Calu3 (cell line): ENCODE measurements around the gene FAM193A. TPM values are rescaled to one million over a fixed set of nuclear protein-coding genes. Genes with fewer than 3 reads are reported as not detected.

Experiments
- BruUV-seq: library from RNA; stranded (reverse); fragments of 400-500 nt; replicated peaks from 2 replicates; lab custom pipeline; 2021; lab: Mats Ljungman, UMichigan
- CTCF ChIA-PET: fragments of 300-600 bp; sonication (Branson Sonifier 250); formaldehyde crosslinking; loops from one replicate; lab custom pipeline; 2022; ENCODE audit warnings: antibody characterized with exemption; lab: Charles Lee
- DNase-seq: peaks from one replicate; pipeline ENCODE4 v3.0.0; 2022
- H3K27ac Mint-ChIP-seq: one replicate; pipeline ENCODE4 v1.8.0; 2022; ENCODE audit warnings: mixed read lengths; ENCODE audit not compliant: unreplicated experiment
- H3K27me3 Mint-ChIP-seq: one replicate; pipeline ENCODE4 v1.8.0; 2022; ENCODE audit warnings: mixed read lengths; ENCODE audit not compliant: unreplicated experiment
- H3K36me3 Mint-ChIP-seq: one replicate; pipeline ENCODE4 v1.8.0; 2022; ENCODE audit warnings: mild to moderate bottlenecking, moderate library complexity, mixed read lengths; ENCODE audit not compliant: insufficient read depth, unreplicated experiment
- H3K4me1 Mint-ChIP-seq: one replicate; pipeline ENCODE4 v1.8.0; 2022; ENCODE audit warnings: mild to moderate bottlenecking, low read depth, mixed read lengths; ENCODE audit not compliant: unreplicated experiment
- H3K4me3 Mint-ChIP-seq: one replicate; pipeline ENCODE4 v1.8.0; 2022; ENCODE audit warnings: mild to moderate bottlenecking, low read depth, moderate library complexity, mixed read lengths; ENCODE audit not compliant: unreplicated experiment
- H3K9me3 Mint-ChIP-seq: one replicate; pipeline ENCODE4 v1.8.0; 2022; ENCODE audit warnings: low read depth, mixed read lengths; ENCODE audit not compliant: unreplicated experiment
- intact Hi-C: fragments of 100-400 bp; cut with micrococcal nuclease; formaldehyde crosslinking; loops from one replicate; pipeline ENCODE4 v1.10.0; 2022; ENCODE audit not compliant: unreplicated experiment
- total RNA-seq: library from RNA; stranded (reverse); gene quantifications from 2 replicates; pipeline ENCODE4 v1.2.3, GENCODE V29; 2022
- TF ChIP-seq, protein P1 (sequence below): fragments of 200-600 bp; IDR thresholded peaks from one replicate; pipeline ENCODE4 v1.8.0; 2022; ENCODE audit warnings: antibody characterized with exemption; ENCODE audit not compliant: unreplicated experiment

Gene FAM193A
- total RNA-seq, 1 experiment from 2014 or later: 20.0 TPM

DNA sequence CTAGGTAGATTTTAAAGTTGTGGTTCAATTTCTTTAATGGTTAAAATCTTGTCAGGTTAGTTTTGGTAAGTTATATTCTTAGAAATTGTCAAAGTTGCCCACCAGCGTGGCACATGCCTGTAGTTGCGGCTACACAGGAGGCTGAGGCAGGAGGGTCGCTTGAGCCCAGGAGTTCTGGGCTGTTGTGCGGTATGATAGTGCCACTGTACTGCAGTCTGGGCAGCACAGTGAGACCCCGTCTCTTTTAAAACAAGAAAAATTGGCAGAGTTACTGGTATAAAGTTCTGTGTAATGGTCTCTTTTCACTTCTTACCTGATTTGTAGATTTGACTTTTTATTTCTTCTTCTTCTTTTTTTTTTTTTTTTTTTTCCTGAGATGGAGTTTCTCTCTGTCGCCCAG, 64.4 kb downstream of the FAM193A start:
- Mint-ChIP-seq H3K27me3 (no peaks in the 10 kb centered on the region), H3K27ac (no peak overlapping the region), H3K36me3 (peaks cover 16% of the 10 kb centered on the region), H3K9me3 (no peaks in the 10 kb centered on the region), H3K4me3 (no peak overlapping the region), H3K4me1 (peaks cover 20% of the 10 kb centered on the region)
- no TSS peak for BruUV-seq
- TF ChIP-seq, protein P1, sequence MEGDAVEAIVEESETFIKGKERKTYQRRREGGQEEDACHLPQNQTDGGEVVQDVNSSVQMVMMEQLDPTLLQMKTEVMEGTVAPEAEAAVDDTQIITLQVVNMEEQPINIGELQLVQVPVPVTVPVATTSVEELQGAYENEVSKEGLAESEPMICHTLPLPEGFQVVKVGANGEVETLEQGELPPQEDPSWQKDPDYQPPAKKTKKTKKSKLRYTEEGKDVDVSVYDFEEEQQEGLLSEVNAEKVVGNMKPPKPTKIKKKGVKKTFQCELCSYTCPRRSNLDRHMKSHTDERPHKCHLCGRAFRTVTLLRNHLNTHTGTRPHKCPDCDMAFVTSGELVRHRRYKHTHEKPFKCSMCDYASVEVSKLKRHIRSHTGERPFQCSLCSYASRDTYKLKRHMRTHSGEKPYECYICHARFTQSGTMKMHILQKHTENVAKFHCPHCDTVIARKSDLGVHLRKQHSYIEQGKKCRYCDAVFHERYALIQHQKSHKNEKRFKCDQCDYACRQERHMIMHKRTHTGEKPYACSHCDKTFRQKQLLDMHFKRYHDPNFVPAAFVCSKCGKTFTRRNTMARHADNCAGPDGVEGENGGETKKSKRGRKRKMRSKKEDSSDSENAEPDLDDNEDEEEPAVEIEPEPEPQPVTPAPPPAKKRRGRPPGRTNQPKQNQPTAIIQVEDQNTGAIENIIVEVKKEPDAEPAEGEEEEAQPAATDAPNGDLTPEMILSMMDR: no peak
- CTCF ChIA-PET: interaction anchor here (0.5 kb wide), 1 partner anchor 45 kb away, joined by 3 read pairs; no protein-coding TSS in a partner anchor
- DNase-seq: no peak
- intact Hi-C loops: no loop called here

GRCh38 chr4:2604614-2605013, 68.2 kb downstream of the FAM193A start:
- BruUV-seq: no TSS peak
- TF ChIP-seq, protein P1: no peak
- no peaks in the 10 kb centered on the region for H3K9me3 Mint-ChIP-seq
- CTCF ChIA-PET: no interaction called here
- H3K4me1 Mint-ChIP-seq: peaks cover 5% of the 10 kb centered on the region
- intact Hi-C loops: no loop called here
- H3K27me3 Mint-ChIP-seq: no peaks in the 10 kb centered on the region
- no peak overlapping the region for H3K4me3 Mint-ChIP-seq
- H3K36me3 Mint-ChIP-seq: peaks cover 9% of the 10 kb centered on the region
- no peak overlapping the region for H3K27ac Mint-ChIP-seq
- no peak for DNase-seq

DNA sequence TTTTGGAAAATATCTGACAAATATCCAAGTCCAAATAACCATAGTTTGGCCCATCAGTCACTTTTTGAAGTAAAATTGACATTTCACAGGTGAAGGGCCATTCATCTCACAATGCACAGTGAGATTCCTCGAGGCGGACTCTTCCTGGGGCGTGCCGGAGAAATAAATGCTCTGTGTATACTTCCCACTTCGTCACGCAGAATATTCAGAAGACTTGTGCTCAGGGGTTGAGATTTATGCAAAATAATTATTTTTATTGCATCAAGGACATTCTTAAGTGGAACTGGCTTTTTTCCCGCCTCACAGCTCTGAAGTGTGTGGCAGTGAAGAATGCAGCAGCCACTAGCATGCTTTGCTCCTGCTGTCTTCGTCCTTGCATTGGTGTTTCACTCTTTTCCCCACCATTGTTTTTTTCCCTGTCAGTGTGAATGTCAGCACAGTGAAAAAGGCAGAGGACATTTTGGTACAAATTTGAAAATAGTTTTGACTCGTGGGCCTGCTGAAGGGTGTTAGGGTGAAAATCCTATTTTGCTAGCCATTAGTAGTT, 70.6 kb downstream of the FAM193A start:
- Mint-ChIP-seq H3K4me1 (no peaks in the 10 kb centered on the region), H3K9me3 (no peaks in the 10 kb centered on the region), H3K27ac (no peak overlapping the region), H3K4me3 (no peak overlapping the region), H3K27me3 (no peaks in the 10 kb centered on the region), H3K36me3 (peaks cover 5% of the 10 kb centered on the region)
- intact Hi-C loops: no loop called here
- no TSS peak for BruUV-seq
- TF ChIP-seq, protein P1: no peak
- CTCF ChIA-PET: no interaction called here
- no peak for DNase-seq

GRCh38 chr4:2607822-2608221, 71.4 kb downstream of the FAM193A start:
- CTCF ChIA-PET: no interaction called here
- Mint-ChIP-seq H3K4me3 (no peak overlapping the region), H3K9me3 (no peaks in the 10 kb centered on the region), H3K36me3 (peaks cover 5% of the 10 kb centered on the region), H3K4me1 (no peaks in the 10 kb centered on the region), H3K27ac (no peak overlapping the region), H3K27me3 (no peaks in the 10 kb centered on the region)
- TF ChIP-seq, protein P1: no peak
- BruUV-seq: no TSS peak
- DNase-seq: no peak
- intact Hi-C loops: no loop called here
